ENCODE measurements around the gene ZNF664.

ZNF664 gene

GRCh38 chr12:124013073-124013472 lies 40.1 kb downstream of the ZNF664 start:
- TF ChIP-seq CTCF (IDR thresholded peaks at IDR 0.05; ENCODE audit: low read depth, low read length): no peak
- no peak for DNase-seq (ENCODE audit: extremely low read depth, low read depth)

- no peak for TF ChIP-seq CTCF (IDR thresholded peaks at IDR 0.05; ENCODE audit: low read depth, low read length)
- no peak for DNase-seq (ENCODE audit: extremely low read depth, low read depth)
Measured at GRCh38 chr12:124015494-124016461, 42.8 kb downstream of the ZNF664 start.

GRCh38 chr12:124017064-124017463 lies 44.0 kb downstream of the ZNF664 start:
- no peak for TF ChIP-seq CTCF (IDR thresholded peaks at IDR 0.05; ENCODE audit: low read depth, low read length)
- no peak for DNase-seq (ENCODE audit: extremely low read depth, low read depth)

GRCh38 chr12:124018539-124018938 lies 45.5 kb downstream of the ZNF664 start:
- no peak for TF ChIP-seq CTCF (IDR thresholded peaks at IDR 0.05; ENCODE audit: low read depth, low read length)
- DNase-seq (ENCODE audit: extremely low read depth, low read depth): no peak

- DNase-seq (ENCODE audit: extremely low read depth, low read depth): no peak
- TF ChIP-seq CTCF (IDR thresholded peaks at IDR 0.05; ENCODE audit: low read depth, low read length): no peak
Measured at GRCh38 chr12:124019115-124019514, 46.1 kb downstream of the ZNF664 start.

GRCh38 chr12:124020514-124020949 lies 47.5 kb downstream of the ZNF664 start:
- no peak for TF ChIP-seq CTCF (IDR thresholded peaks at IDR 0.05; ENCODE audit: low read depth, low read length)

GRCh38 chr12:124021007-124021406 lies 48.0 kb downstream of the ZNF664 start:
- DNase-seq (ENCODE audit: extremely low read depth, low read depth): no peak
- TF ChIP-seq CTCF (IDR thresholded peaks at IDR 0.05; ENCODE audit: low read depth, low read length): no peak

More at GRCh38 chr12:124020514-124020949, 47.5 kb downstream of the ZNF664 start:
- DNase-seq (ENCODE audit: extremely low read depth, low read depth): no peak

All from AG09319 (cell line).